Coronary artery (tissue), 2 donors: ENCODE measurements around the gene LARP1.

ENCODE experiments used
- DNase-seq: peaks from one replicate; pipeline ENCODE4 v3.0.0-alpha.2; 2017; ENCODE audit warnings: low spot score
- H3K27ac ChIP-seq, 2 donors: fragments of 200-600 bp; sonication (generic); one replicate each; pipeline ENCODE4 v1.5.1; 2016 to 2019
- H3K4me3 ChIP-seq: fragments of 200-600 bp; sonication (generic); 2 replicates; pipeline ENCODE4 v1.5.1; 2016; ENCODE audit warnings: mild to moderate bottlenecking, moderate library complexity
- TF ChIP-seq, protein P1 (sequence below): fragments of 200-600 bp; sonication (generic); IDR thresholded peaks from one replicate; pipeline ENCODE4 v1.5.1; 2019; ENCODE audit warnings: antibody characterized with exemption

LARP1 gene

DNA sequence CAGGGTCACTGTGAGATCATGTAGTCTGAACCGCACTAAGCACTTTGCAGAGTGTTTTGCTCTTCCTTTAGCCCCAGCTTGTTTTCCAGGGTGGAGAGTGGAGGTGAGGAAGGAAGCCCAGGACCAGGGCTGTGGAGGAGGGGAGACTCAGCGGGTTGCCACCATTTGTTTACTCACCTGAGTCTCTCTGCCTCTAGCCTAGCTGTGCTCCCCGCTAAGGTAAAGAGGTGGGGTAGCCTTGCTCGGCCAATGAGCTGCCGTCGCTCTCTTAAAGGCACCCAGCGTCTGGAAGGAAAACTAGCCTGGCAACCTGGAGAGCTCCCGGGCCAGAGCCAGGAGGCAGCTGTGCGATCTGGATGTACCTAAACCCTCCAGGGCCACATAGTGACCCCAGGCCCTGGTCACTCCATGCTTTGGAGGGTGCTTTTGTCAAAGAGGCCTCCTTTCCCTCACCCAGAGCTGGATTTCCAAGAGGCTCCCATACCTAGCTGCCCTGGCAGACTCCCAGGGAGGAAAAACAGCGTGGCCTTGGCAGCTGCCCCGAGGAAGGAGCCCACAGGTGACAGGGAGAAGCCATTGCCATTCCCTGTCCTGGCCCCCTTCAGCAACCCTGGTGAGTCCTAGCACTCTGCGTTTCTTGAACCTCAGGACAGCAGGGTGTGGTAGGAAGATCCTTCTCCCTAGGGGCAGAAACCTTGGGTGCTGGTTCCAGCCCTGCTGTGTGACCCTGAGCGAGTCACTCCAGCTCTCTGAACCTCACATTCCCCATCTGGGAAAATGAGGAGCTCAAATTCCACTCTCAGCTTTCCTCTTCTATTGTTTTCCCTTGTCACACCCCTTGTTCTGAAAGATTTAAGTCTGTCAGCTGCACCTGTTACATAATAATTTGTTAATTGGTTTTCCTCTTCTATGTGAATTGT, 42.4 kb upstream of the LARP1 start:
- DNase-seq, result no peak
- H3K4me3 ChIP-seq, result no peak overlapping the region
- no peak overlapping the region for H3K27ac ChIP-seq
- TF ChIP-seq, protein P1, sequence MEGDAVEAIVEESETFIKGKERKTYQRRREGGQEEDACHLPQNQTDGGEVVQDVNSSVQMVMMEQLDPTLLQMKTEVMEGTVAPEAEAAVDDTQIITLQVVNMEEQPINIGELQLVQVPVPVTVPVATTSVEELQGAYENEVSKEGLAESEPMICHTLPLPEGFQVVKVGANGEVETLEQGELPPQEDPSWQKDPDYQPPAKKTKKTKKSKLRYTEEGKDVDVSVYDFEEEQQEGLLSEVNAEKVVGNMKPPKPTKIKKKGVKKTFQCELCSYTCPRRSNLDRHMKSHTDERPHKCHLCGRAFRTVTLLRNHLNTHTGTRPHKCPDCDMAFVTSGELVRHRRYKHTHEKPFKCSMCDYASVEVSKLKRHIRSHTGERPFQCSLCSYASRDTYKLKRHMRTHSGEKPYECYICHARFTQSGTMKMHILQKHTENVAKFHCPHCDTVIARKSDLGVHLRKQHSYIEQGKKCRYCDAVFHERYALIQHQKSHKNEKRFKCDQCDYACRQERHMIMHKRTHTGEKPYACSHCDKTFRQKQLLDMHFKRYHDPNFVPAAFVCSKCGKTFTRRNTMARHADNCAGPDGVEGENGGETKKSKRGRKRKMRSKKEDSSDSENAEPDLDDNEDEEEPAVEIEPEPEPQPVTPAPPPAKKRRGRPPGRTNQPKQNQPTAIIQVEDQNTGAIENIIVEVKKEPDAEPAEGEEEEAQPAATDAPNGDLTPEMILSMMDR, result no peak

DNA sequence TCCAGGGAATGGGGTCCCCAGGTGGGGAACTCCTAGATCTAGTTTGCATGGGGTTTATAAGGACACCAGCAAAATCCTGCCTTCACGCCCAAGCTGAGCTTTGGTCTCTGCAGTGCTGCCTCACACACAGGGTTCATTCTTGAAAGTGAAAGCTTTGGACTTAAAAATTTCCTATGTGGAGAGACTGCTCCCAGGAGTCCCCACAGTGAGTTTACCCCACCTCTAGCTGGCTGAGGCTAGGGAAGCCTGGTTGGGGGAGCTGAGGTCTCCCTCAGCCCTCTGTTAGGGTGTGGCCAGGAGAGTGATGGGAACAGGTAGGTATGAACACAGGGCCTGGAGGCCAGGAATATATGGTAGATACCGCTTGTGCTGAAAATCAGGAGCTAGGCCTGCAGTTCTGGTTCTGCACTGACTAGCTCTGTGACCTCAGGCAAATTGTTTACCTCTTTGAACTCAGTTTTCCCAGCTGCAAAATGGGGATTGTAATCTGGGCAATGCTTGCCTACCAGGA, 41.5 kb upstream of the LARP1 start:
- no peak overlapping the region for H3K4me3 ChIP-seq
- no peak overlapping the region for H3K27ac ChIP-seq
- DNase-seq, result no peak
- TF ChIP-seq, protein P1, result no peak

DNA sequence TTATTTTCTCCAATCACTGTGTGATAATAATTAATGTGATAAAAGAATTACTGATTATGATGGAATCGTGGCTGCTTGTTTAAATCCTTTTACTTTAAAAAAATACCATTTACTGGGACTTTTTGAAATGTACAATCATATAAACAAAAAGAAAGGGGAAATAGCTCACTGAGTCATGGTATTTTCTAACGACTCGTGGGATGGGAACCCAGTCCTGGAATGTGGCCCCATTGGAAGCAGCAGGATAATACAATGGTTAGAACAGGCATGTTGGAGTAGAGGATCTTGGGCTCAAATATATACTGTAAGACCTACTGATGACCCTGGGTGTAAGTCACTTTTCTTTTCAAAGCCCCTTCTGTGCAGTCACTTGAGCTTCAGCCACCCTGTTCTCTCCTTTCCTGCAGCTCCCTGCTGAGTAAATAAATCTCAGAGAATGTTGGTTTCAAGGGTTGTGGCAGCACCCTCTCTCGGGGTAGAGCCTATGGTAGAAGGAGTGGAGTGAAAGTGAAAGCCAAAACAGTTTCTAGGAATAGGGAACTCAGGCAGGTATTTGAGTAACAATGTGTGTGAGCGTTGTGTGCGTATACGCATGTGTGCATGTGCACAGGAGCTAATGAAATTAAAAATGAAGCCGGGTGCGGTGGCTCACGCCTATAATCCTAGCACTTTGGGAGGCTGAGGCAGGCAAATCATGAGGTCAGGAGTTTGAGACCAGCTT, 40.8 kb upstream of the LARP1 start:
- peak overlapping the region in 1 of 2 donors; percentile 10 for H3K27ac ChIP-seq
- TF ChIP-seq, protein P1, result no peak
- H3K4me3 ChIP-seq, result peak overlapping the region; percentile 51
- no peak for DNase-seq

DNA sequence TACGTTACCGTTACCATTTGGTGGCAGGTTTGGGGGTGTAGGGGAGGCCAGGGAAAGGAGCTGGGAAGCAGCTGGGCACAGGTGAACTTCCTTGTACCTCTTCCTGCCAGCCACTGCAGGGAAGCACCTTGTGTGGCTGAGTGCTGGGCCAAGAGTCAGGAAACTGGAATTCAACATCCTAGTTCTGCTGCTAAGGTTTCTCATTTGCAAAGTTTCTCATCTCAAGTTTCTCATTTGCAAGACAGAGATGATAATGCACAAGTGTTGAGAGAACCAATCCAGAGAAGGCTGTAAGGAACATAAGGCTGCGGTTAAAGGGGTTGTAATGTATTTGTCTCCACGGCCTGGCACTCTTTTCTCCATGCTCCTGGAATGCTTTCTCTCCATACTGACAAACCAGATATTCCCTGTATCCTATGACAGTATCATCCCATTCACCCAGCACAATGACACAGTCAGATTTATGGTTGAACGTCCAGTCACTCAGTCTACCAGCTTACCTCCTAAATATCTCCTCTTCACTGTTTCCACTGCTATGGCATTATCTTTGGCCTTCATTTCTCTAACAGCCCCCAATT, 33.6 kb upstream of the LARP1 start:
- DNase-seq, result no peak
- TF ChIP-seq, protein P1, result no peak
- Histone ChIP-seq H3K27ac (no peak overlapping the region), H3K4me3 (no peak overlapping the region)

DNA sequence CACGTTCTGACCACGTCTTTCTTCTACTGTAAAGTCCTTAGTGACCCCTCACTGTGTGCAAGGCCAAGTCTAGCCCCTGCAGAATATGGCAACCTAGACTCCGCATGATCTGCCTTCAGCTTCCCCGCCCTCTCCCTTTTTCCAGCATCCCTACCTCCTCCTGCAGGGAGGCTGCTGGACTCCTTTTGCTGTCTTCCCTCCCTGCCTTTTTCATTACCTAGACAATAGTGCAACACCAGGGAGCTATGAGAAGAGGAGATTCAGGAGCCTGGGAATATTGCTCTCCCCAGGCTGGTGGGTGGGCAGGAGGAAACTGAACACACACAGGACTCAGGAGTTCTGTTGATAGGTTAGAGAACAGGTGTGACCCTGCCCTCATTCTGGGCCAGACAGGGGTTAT, 33.1 kb upstream of the LARP1 start:
- TF ChIP-seq, protein P1, result no peak
- Histone ChIP-seq H3K27ac (no peak overlapping the region), H3K4me3 (no peak overlapping the region)
- DNase-seq, result no peak

DNA sequence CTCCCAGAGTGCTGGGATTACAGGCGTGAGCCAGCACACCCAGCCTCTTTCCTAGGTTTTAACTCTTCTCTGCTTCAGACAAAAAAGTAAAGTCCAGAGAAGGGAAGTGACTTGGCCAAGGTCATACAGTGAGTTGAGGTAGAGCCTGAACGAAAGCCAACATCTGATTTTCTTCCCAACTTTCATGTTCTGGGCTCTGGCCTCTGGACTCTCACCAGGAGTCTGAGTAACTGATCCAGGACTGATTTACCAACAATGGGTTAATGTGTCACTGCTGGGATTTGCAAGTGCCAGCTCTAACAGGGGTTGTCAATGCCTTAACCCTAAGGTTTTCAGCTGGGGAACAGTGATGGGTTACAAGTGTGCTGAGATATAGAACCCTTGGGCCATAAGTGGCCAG, 32.2 kb upstream of the LARP1 start:
- TF ChIP-seq, protein P1, result no peak
- Histone ChIP-seq H3K4me3 (no peak overlapping the region), H3K27ac (no peak overlapping the region)
- DNase-seq, result no peak
